ENCODE measurements around the gene RAD52.
A peak's percentile ranks its signal among the peaks of the same experiment; 100 is the strongest.
"Not testable (repeated sequence)": the region's sequence is repeated elsewhere in the genome, so short reads cannot be mapped to it uniquely, and the experiment has no call there.

Gene RAD52

GRCh38 chr12:966724-967123 is 17.2 kb upstream of the RAD52 start:
- DNase-seq = peak; percentile 45

GRCh38 chr12:958588-959123 is 9.2 kb upstream of the RAD52 start:
- DNase-seq = no peak

DNA sequence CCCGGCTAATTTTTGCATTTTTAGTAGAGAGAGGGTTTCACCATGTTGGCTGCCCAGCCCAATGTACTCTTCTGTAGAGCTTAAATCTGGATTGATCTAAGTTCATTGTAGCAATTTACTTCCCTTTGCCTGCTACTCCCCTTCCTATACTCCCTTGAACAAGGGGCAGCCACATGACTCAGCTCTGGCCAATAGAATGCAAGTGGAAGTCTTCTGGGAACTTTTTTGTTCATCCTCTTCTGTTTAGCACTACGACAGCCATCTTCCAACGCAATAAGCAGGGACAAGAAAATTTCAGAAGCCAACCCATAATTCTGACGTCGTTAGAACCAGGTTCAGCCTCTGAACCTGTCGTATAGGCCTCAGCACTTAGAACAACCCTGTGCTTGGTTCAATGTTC is 6.4 kb upstream of the RAD52 start:
- no peak for DNase-seq

GRCh38 chr12:954741-955140 is 5.2 kb upstream of the RAD52 start:
- DNase-seq = no peak

- peak; percentile 42 for DNase-seq
Measured at GRCh38 chr12:953776-954175, 4.3 kb upstream of the RAD52 start.

DNA sequence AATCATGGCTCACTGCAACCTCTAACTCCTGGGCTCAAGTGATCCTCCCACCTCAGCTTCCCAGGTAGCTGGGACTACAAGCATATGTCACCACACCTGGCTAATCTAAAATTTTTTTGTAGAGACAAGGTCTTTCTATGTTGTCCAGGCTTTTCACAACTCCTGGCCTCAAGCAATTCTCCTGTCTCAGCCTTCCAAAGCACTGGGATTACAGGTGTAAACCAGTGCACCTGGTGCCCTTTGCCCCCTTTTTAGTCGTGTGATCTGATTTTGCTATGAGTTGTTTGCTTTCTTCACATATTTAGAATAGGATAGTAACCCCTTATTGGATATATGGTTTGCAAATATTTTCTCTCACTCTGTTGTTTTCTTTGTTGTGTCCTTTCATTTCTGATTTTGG is 1.7 kb upstream of the RAD52 start:
- DNase-seq = no peak

GRCh38 chr12:948238-948637 is 1.3 kb downstream of the RAD52 start:
- no peak for DNase-seq

GRCh38 chr12:946631-947030 is 2.9 kb downstream of the RAD52 start:
- peak; percentile 51 for DNase-seq

DNA sequence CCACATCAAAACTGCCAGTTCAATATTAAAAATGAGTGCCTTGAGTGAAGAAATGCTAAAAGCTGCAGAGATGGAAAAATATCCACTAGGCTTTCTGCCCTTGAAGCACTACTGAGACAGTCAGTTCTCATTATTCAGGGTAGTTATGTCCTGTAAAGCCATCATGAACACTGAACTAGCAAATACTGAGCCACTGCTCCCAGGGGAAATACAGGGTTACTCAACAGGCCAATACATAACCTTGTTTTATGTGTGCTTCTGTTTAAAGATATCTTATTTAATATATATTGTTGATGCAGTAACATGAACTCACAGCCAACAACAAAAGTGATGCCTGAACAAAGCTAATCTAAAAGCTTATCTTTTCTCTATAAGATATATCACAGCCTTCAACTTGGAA is 3.3 kb downstream of the RAD52 start:
- DNase-seq = no peak

- DNase-seq = peak; percentile 47
Measured at GRCh38 chr12:944211-944610, 5.3 kb downstream of the RAD52 start.

- DNase-seq = no peak
Measured at GRCh38 chr12:943051-943450, 6.4 kb downstream of the RAD52 start.

DNA sequence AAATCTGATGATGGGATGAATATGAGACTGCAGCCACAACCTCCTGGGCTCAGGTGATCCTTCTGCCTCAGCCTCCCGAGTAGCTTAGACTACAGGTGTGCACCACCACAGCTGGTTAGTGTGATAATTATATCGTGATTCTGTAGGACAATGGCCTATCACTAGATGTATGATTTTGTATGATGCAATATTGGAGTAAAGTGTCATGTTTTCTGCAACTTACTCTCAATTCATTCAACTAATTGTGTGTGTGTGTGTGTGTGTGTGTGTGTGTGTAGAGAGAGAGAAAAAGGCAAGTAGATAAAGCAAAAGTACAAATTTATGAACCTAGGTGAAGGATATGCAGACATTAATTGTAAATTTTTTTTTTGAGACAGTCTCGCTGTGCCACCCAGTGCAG is 10.7 kb downstream of the RAD52 start:
- DNase-seq = no peak

- DNase-seq = no peak
Measured at GRCh38 chr12:936377-937345, 12.8 kb downstream of the RAD52 start.

DNA sequence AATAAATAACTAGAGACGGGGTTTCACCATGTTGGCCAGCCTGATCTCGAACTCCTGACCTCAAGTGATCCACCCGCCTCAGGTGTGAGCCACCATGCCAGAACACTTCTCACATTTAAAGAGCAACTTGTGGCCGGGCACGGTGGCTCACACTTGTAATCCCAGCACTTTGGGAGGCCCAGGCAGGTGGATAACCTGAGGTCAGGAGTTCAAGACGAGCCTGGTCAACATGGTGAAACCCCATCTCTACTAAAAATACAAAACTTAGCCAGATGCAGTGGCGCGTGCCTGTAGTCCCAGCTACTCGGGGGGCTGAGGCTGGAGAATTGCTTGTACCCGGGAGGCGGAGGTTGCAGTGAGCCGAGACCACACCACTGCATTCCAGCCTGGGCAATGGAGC is 13.6 kb downstream of the RAD52 start:
- not testable (repeated sequence) for DNase-seq

GRCh38 chr12:931591-931990 is 17.9 kb downstream of the RAD52 start:
- no peak for DNase-seq

DNA sequence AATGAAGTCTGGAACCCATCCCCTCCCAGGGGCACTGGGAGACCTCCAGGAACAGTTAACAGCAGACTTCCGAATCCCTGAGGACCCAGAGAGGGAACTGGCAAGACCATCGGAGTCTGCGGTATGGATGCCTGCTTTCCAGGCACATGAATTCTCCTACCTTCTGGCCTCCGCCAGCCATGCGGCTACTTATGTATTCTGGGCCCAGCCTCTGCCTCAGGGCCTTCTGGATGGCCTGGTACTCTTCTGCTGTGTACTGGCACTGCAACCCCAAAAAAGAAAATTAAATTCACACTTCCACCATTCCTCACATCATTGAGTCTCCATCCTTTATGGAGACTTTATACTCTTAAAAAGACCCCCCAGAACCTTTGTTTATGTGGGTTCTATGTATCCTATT is 18.4 kb downstream of the RAD52 start:
- DNase-seq = no peak

GRCh38 chr12:926641-927040 is 22.9 kb downstream of the RAD52 start:
- no peak for DNase-seq

- DNase-seq = no peak
Measured at GRCh38 chr12:922285-922684, 27.2 kb downstream of the RAD52 start.

DNA sequence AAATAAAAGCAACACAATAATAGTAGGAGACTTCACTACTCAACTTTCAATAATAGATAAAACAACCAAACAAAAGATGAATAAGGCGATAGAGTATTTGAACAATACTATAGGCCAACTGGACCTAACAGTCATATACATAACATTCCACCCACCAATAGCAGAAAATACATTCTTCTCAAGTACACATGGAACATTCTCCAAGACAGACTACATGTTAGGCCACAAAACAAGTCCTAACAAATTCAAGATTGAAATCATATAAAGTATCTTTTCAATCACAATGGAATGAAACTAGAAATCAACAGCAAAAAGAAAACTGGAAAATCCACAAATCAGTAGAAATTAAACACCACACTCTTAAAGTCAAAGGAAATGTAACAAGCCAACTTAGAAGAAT is 28.8 kb downstream of the RAD52 start:
- no peak for DNase-seq

GRCh38 chr12:916712-917445 is 32.6 kb downstream of the RAD52 start:
- no peak for DNase-seq

DNA sequence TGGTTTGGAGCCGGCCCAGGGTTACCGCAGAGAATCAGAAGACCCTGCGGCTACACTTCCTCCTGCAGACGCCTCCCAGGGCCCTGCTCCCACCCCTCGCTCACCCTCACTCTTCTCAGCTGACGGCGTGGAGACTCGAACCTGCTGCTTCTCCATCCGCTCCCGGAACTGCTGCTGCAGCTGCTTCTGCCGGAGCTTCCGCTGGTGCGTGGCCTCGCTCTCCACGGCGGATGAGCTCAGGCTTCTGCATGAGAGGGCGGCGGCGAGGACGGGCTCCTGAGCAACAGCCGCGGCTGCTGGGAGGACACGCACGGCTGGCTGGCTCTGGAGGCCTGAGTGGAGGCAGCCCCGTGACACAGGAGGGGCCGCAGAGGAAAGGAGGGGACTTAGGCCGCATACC is 33.3 kb downstream of the RAD52 start:
- DNase-seq = peak; percentile 68

- DNase-seq = peak; percentile 52
Measured at GRCh38 chr12:915090-915489, 34.4 kb downstream of the RAD52 start.

- DNase-seq = peak; percentile 43
Measured at GRCh38 chr12:913919-914698, 35.4 kb downstream of the RAD52 start.

Measured in hematopoietic multipotent progenitor cell treated with erythropoietin and hydrocortisone succinate and interleukin-3 and kit ligand, for 4 days (in vitro differentiated cells).